HUES48 (cell line): ENCODE measurements around the gene KLHL12.
"Not testable (repeated sequence)": the region's sequence is repeated elsewhere in the genome, so short reads cannot be mapped to it uniquely, and the experiment has no call there.

Source experiments
- H3K27ac ChIP-seq: one replicate; pipeline ENCODE4 v1.7.0; 2013; ENCODE audit warnings: low read depth, low read length, inconsistent platforms
- H3K27me3 ChIP-seq: 2 replicates; pipeline ENCODE4 v1.6.1; 2013; ENCODE audit warnings: mild to moderate bottlenecking, low read length; ENCODE audit not compliant: control insufficient read depth, insufficient read depth
- H3K36me3 ChIP-seq: 2 replicates; pipeline ENCODE4 v1.6.1; 2013; ENCODE audit warnings: low read length; ENCODE audit not compliant: control insufficient read depth, insufficient read depth
- H3K4me1 ChIP-seq: 2 replicates; pipeline ENCODE4 v1.6.1; 2013; ENCODE audit warnings: mild to moderate bottlenecking, low read length; ENCODE audit not compliant: control insufficient read depth, insufficient read depth
- H3K4me3 ChIP-seq: 2 replicates; pipeline ENCODE4 v1.5.1; 2013; ENCODE audit warnings: mild to moderate bottlenecking, low read depth, low read length
- H3K9ac ChIP-seq: 2 replicates; pipeline ENCODE4 v1.6.1; 2013; ENCODE audit warnings: mild to moderate bottlenecking, low read depth, low read length, moderate library complexity
- H3K9me3 ChIP-seq: 2 replicates; pipeline ENCODE4 v1.6.1; 2013; ENCODE audit warnings: low read length; ENCODE audit not compliant: control insufficient read depth, insufficient read depth

The KLHL12 gene

DNA sequence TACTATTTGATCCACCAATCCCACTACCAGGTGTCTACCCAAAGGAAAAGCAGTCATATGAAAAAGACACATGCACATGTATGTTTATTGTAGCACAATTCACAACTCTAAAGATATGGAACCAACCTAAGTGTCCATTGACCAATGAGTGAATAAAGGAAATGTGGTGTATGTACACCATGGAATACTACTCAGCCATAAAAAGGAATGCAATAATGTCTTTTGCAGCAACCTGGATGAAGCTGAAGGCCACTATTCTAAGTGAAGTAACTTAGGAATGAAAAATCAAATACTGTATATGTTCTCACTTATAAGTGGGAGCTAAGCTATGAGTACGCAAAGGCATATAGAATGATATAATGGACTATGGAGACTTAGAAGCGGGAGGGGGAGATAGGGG is 18.4 kb upstream of the KLHL12 start:
- Histone ChIP-seq H3K9ac (no peak overlapping the region), H3K27ac (no peak overlapping the region), H3K27me3 (no peaks in the 10 kb centered on the region), H3K36me3 (peaks cover 85% of the 10 kb centered on the region), H3K4me3 (no peak overlapping the region), H3K9me3 (no peaks in the 10 kb centered on the region), H3K4me1 (no peaks in the 10 kb centered on the region)

GRCh38 chr1:202944438-202944921 is 17.4 kb upstream of the KLHL12 start:
- Histone ChIP-seq H3K9ac (no peak overlapping the region), H3K36me3 (peaks cover 80% of the 10 kb centered on the region), H3K4me1 (no peaks in the 10 kb centered on the region), H3K4me3 (no peak overlapping the region), H3K27ac (no peak overlapping the region), H3K27me3 (no peaks in the 10 kb centered on the region), H3K9me3 (no peaks in the 10 kb centered on the region)

DNA sequence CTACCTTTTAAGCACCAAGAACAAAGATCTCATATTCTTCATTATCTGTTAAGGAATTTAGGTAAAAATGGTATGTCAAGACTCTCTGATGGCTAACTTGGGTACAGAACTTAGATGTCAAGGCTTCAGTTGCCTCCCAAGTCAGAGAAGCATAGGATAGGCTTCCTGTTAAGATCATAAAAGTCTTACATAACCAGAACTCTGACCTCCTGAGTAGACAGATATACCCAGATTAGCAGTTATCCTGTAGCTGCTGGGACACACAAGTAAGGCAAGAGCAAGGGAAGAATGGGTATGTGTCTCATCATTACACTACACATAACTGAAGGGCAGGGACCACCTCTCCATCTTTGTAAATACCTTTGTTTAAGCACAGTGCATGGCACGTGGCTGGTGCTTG is 15.4 kb upstream of the KLHL12 start:
- Histone ChIP-seq H3K27me3 (no peaks in the 10 kb centered on the region), H3K4me3 (no peak overlapping the region), H3K9me3 (no peaks in the 10 kb centered on the region), H3K27ac (no peak overlapping the region), H3K4me1 (no peaks in the 10 kb centered on the region), H3K9ac (no peak overlapping the region), H3K36me3 (peaks cover 64% of the 10 kb centered on the region)

DNA sequence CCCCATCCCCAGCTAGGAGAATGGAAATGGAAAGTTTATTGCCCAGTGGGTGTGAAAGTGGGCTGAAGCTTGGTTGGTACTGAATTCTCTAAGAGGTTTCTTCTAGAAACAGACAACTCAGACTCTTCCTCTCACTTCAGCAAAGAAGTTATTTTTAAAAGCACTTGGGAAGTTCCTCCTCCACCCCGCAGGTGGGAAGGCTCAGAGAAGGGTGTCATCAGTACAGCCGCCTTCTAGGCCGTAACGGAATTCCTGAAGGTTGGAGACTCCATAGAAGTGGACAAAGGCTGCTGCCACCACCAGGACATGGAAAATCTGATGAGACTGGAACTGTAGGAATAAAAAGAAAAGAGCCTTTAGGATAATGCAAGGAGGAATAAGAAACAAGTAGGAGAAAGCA is 14.3 kb upstream of the KLHL12 start:
- Histone ChIP-seq H3K9ac (no peak overlapping the region), H3K27me3 (no peaks in the 10 kb centered on the region), H3K4me3 (no peak overlapping the region), H3K4me1 (no peaks in the 10 kb centered on the region), H3K27ac (no peak overlapping the region), H3K9me3 (no peaks in the 10 kb centered on the region), H3K36me3 (peaks cover 60% of the 10 kb centered on the region)

DNA sequence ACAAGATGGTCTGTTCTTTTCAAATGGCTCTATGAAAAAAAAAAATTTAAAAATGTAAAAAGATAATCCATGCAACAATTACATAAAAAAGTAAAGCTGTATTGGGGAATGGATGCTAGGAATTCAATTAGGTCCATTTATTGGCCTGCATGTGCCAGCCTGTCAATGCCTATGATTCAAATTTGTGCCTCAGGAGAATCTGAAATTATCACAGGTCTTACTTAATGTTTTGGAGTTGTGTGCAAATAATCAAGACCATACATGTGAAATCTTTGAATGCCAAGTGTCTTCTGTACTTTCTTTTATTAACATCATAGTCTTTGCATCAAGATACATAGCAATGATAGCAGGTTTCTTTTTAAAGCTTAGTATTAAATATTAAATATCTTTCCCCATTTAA is 13.5 kb upstream of the KLHL12 start:
- Histone ChIP-seq H3K27me3 (no peaks in the 10 kb centered on the region), H3K4me1 (no peaks in the 10 kb centered on the region), H3K4me3 (no peak overlapping the region), H3K27ac (no peak overlapping the region), H3K9me3 (no peaks in the 10 kb centered on the region), H3K9ac (no peak overlapping the region), H3K36me3 (peaks cover 52% of the 10 kb centered on the region)

GRCh38 chr1:202938287-202938925 is 11.4 kb upstream of the KLHL12 start:
- no peak overlapping the region for H3K9ac ChIP-seq
- H3K27ac ChIP-seq = no peak overlapping the region
- H3K36me3 ChIP-seq = peaks cover 30% of the 10 kb centered on the region
- no peaks in the 10 kb centered on the region for H3K4me1 ChIP-seq
- no peaks in the 10 kb centered on the region for H3K27me3 ChIP-seq
- no peak overlapping the region for H3K4me3 ChIP-seq
- no peaks in the 10 kb centered on the region for H3K9me3 ChIP-seq

GRCh38 chr1:202936409-202936808 is 9.4 kb upstream of the KLHL12 start:
- H3K27me3 ChIP-seq, H3K27ac ChIP-seq, H3K9me3 ChIP-seq, H3K9ac ChIP-seq, H3K4me3 ChIP-seq, H3K4me1 ChIP-seq: not testable (repeated sequence)
- peaks cover 12% of the 10 kb centered on the region for H3K36me3 ChIP-seq

DNA sequence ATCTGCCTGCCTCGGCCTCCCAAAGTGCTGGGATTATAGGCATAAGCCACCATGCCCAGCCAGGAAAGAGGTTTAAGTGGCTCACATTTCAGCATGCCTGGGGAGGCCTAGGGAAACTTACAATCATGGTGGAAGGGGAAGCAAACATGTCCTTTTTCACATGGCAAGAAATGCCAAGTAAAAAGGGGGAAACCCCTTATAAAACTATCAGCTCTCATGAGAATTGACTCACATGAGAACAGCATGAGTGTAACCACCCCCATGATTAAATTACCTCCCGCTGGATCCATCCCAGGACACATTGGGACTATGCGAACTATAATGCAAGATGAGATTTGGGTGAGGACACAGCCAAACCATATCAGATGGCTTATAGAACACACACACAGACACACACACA is 8.8 kb upstream of the KLHL12 start:
- peaks cover 6% of the 10 kb centered on the region for H3K36me3 ChIP-seq
- no peaks in the 10 kb centered on the region for H3K9me3 ChIP-seq
- H3K4me3 ChIP-seq = no peak overlapping the region
- no peak overlapping the region for H3K9ac ChIP-seq
- no peak overlapping the region for H3K27ac ChIP-seq
- H3K4me1 ChIP-seq = no peaks in the 10 kb centered on the region
- H3K27me3 ChIP-seq = no peaks in the 10 kb centered on the region

GRCh38 chr1:202934755-202935154 is 7.7 kb upstream of the KLHL12 start:
- H3K4me3 ChIP-seq = no peak overlapping the region
- no peaks in the 10 kb centered on the region for H3K4me1 ChIP-seq
- no peak overlapping the region for H3K27ac ChIP-seq
- H3K9ac ChIP-seq = no peak overlapping the region
- H3K27me3 ChIP-seq = no peaks in the 10 kb centered on the region
- H3K36me3 ChIP-seq = no peaks in the 10 kb centered on the region
- no peaks in the 10 kb centered on the region for H3K9me3 ChIP-seq

GRCh38 chr1:202932476-202932875 is 5.4 kb upstream of the KLHL12 start:
- Histone ChIP-seq H3K9ac (no peak overlapping the region), H3K4me1 (no peaks in the 10 kb centered on the region), H3K36me3 (no peaks in the 10 kb centered on the region), H3K27me3 (no peaks in the 10 kb centered on the region), H3K9me3 (no peaks in the 10 kb centered on the region), H3K4me3 (no peak overlapping the region), H3K27ac (no peak overlapping the region)

- Histone ChIP-seq H3K4me1 (0 out of 2 replicates have a peak, but pooled peaks cover 3% of the 10 kb centered on the region), H3K9ac (no peak overlapping the region), H3K9me3 (no peaks in the 10 kb centered on the region), H3K4me3 (no peak overlapping the region), H3K36me3 (peaks cover 33% of the 10 kb centered on the region), H3K27ac (no peak overlapping the region), H3K27me3 (no peaks in the 10 kb centered on the region)
These were observed 3.5 kb downstream of the KLHL12 start for GRCh38 chr1:202923533-202923932.
